Activated T-helper 1 cell treated with anti-CD3 and anti-CD28 coated beads, Interleukin-12 subunit alpha, Interleukin-12 subunit beta, Interleukin-2, Interleukin-4 antibody, amounts not matched to agents 30 ng/mL and 10 ng/mL and 1 ng/mL, durations not matched to agents 14 hours and 24 hours and 36 hours (primary cell): Measurements from ENCODE around the gene ZNF180. TPM values are rescaled to one million over a fixed set of nuclear protein-coding genes. Genes with fewer than 3 reads are reported as not detected.
"Not testable (repeated sequence)": the region's sequence is repeated elsewhere in the genome, so short reads cannot be mapped to it uniquely, and the experiment has no call there.

Experiments
- DNase-seq: peaks from one replicate; pipeline ENCODE4 v3.0.0; 2021; ENCODE audit warnings: low spot score
- H3K27ac Mint-ChIP-seq: one replicate; pipeline ENCODE4 v1.8.0; 2021; ENCODE audit warnings: mild to moderate bottlenecking, mixed read lengths
- H3K27me3 Mint-ChIP-seq: one replicate; pipeline ENCODE4 v1.8.0; 2022; ENCODE audit warnings: mild to moderate bottlenecking, moderate library complexity, mixed read lengths; ENCODE audit not compliant: insufficient read depth
- H3K36me3 Mint-ChIP-seq: one replicate; pipeline ENCODE4 v1.8.0; 2021; ENCODE audit warnings: low read depth, mixed read lengths
- H3K4me1 Mint-ChIP-seq: one replicate; pipeline ENCODE4 v1.8.0; 2021; ENCODE audit warnings: low read depth, mixed read lengths
- H3K4me3 Mint-ChIP-seq: one replicate; pipeline ENCODE4 v1.8.0; 2021; ENCODE audit warnings: mild to moderate bottlenecking, moderate library complexity, mixed read lengths
- H3K9me3 Mint-ChIP-seq: one replicate; pipeline ENCODE4 v1.8.0; 2021; ENCODE audit warnings: mixed read lengths
- intact Hi-C: fragments of 100-400 bp; cut with micrococcal nuclease; formaldehyde crosslinking; loops from one replicate; pipeline ENCODE4 v1.15.1; 2024
- total RNA-seq: library from RNA; stranded (reverse); gene quantifications from 2 replicates; pipeline ENCODE4 v1.2.3, GENCODE V29; 2022

Gene ZNF180
- total RNA-seq = 8.8 and 10.1 TPM in 2 replicates

- Mint-ChIP-seq H3K9me3 (peaks cover 73% of the 10 kb centered on the region), H3K4me3 (peak within 1 kb of the TSS; percentile 93), H3K4me1 (peaks cover 29% of the 10 kb centered on the region), H3K36me3 (peaks cover 49% of the 10 kb centered on the region), H3K27ac (peak within 1 kb of the TSS; percentile 86), H3K27me3 (no peaks in the 10 kb centered on the region)
- intact Hi-C loops = loop anchor here (1.0 to 10.0 kb wide), 11 partner anchors 99 to 903 kb away; partner anchors contain the start of genes IRGQ, ZNF155, ZNF222 and ZNF225
- DNase-seq = peak; percentile 92
These were observed at the start of gene ZNF180 for GRCh38 chr19:44499962-44500949. Gene ZNF180, minus strand, starts transcription at chr19:44500522. Its CDS starts 3,188 bp downstream, at chr19:44497334.

- H3K4me1 Mint-ChIP-seq = no peaks in the 10 kb centered on the region
- no peaks in the 10 kb centered on the region for H3K27me3 Mint-ChIP-seq
- no peak overlapping the region for H3K4me3 Mint-ChIP-seq
- H3K9me3 Mint-ChIP-seq = peaks cover 29% of the 10 kb centered on the region
- no peaks in the 10 kb centered on the region for H3K36me3 Mint-ChIP-seq
- no peak overlapping the region for H3K27ac Mint-ChIP-seq
- no peak for DNase-seq
- intact Hi-C loops = no loop called here
These were observed 49.2 kb upstream of the ZNF180 start for GRCh38 chr19:44549507-44549906.

DNA sequence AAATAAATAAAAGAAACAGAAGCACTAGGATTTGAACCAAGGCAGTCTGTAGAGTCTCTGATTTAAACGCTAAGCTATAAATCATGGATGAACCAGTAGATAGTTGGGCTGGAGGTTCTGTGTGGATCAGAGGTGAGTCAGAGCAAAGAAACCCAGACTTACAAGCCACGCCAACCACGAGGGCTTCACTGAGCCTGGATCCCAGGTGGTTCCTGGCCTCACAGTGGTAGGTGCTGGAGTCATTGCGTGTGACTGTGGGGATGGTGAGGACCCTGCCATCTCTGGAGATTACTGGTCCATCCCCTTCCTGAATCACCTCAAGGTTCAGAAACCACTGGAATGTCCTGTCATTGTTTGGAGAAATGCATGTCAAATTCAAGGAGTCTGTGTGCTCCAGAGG, 48.4 kb upstream of the ZNF180 start:
- Mint-ChIP-seq H3K4me3 (no peak overlapping the region), H3K27ac (no peak overlapping the region), H3K4me1 (no peaks in the 10 kb centered on the region), H3K36me3 (no peaks in the 10 kb centered on the region), H3K27me3 (no peaks in the 10 kb centered on the region), H3K9me3 (peaks cover 32% of the 10 kb centered on the region)
- intact Hi-C loops = no loop called here
- DNase-seq = no peak

DNA sequence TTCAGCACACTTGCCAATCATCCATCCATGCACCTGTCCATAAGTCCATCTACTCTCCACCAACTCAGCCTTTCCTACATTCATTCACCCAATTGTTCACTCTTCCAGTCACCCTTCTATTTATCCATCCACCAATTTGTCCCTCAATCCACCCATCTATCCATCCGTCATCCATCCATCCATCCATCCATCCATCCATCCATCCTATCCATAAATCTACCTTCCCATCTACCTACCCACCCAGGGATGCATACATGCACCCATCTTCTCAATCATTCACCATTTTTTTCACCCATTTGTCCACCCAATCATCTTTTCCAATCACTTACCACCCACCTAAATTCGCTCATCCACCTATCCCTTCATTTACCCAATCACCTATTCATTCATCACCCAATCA, 43.7 kb upstream of the ZNF180 start:
- H3K4me3 Mint-ChIP-seq = no peak overlapping the region
- H3K36me3 Mint-ChIP-seq = no peaks in the 10 kb centered on the region
- H3K4me1 Mint-ChIP-seq = no peaks in the 10 kb centered on the region
- peaks cover 53% of the 10 kb centered on the region for H3K9me3 Mint-ChIP-seq
- H3K27me3 Mint-ChIP-seq = no peaks in the 10 kb centered on the region
- no peak overlapping the region for H3K27ac Mint-ChIP-seq
- intact Hi-C loops = no loop called here
- DNase-seq = no peak

DNA sequence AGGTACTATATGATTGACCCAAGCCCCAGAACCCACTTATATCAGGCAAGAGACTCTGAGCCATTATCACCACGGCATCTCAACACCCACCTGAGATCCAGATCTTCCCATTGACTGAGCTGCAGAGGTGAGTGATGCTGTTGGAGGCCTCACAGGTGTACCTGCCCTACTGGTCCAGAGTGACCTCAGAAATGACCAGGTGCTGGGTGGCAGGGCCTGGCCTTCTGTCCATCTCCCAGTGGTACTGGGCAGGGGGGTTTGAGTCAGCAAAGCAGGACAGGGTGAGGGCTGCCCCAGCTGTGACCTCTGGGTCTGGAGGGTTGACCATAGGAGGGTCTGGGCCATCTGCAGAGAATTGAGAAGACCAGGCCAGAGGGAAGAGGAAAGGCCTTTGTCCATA, 42.3 kb upstream of the ZNF180 start:
- Mint-ChIP-seq H3K27me3 (no peaks in the 10 kb centered on the region), H3K27ac (no peak overlapping the region)

DNA sequence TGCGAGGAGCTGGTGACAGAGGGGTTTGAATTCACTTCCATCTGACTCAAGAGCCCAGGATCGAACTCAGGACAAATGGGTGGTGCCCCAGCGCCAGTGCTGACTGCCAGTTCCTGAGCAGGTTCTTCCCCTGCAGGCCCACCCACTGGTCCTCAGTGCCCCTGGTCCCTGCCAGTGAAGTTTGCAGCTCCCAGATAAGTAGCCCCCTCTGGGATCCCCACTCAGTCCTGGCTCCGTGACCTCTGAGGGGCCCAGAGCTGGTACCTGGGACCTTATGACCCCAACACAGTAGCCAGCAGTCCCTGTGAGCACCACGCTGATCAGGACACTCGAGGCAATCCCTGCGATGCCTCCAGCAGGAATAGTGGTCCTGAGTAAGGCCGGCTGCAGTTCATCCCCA, 40.4 kb upstream of the ZNF180 start:
- H3K4me1 Mint-ChIP-seq = no peaks in the 10 kb centered on the region
- no peak for DNase-seq

More for the DNA sequence above, 42.3 kb upstream of the ZNF180 start:
- Mint-ChIP-seq H3K4me1 (no peaks in the 10 kb centered on the region), H3K9me3 (peaks cover 50% of the 10 kb centered on the region), H3K36me3 (no peaks in the 10 kb centered on the region), H3K4me3 (no peak overlapping the region)
- DNase-seq = no peak
- intact Hi-C loops = no loop called here

GRCh38 chr19:44539991-44540390, 39.7 kb upstream of the ZNF180 start:
- Mint-ChIP-seq H3K4me3 (no peak overlapping the region), H3K27me3 (no peaks in the 10 kb centered on the region), H3K36me3 (no peaks in the 10 kb centered on the region), H3K27ac (no peak overlapping the region), H3K9me3 (peaks cover 68% of the 10 kb centered on the region), H3K4me1 (no peaks in the 10 kb centered on the region)
- intact Hi-C loops = no loop called here
- DNase-seq = no peak

More for the DNA sequence above, 40.4 kb upstream of the ZNF180 start:
- Mint-ChIP-seq H3K27ac (no peak overlapping the region), H3K27me3 (no peaks in the 10 kb centered on the region), H3K36me3 (no peaks in the 10 kb centered on the region), H3K9me3 (peaks cover 60% of the 10 kb centered on the region), H3K4me3 (no peak overlapping the region)
- intact Hi-C loops = no loop called here

DNA sequence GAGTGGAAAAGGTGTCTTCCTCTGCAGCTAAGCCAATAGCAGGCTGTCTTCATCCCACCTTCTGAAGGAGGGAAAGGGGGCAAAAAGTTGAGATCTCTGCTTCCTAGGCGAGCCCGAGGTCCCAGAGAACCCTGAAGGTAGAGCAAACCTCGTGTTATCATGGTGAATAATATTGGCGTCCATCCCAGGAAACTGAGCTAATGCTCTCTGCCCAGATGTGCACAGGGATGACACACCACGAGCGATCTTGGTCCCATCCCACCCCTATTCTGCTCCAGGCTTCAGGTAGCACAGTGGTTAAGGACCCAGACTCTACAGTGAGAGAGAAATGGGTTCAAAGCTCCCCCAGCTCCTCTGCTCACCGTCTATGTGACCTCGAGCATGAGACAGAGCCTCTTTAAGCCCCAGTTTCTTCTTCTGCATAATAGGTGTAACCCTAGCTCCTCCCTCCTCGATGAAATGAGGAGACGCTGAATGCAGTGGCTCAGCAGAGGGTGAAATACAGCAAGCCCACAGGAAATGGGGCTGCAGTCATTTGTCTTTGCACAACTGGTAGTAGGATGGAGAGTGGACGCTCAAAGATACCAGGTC, 39.0 kb upstream of the ZNF180 start:
- intact Hi-C loops = no loop called here
- no peak overlapping the region for H3K4me3 Mint-ChIP-seq
- H3K4me1 Mint-ChIP-seq = no peaks in the 10 kb centered on the region
- no peaks in the 10 kb centered on the region for H3K36me3 Mint-ChIP-seq
- H3K27me3 Mint-ChIP-seq = no peaks in the 10 kb centered on the region
- peaks cover 63% of the 10 kb centered on the region for H3K9me3 Mint-ChIP-seq
- no peak overlapping the region for H3K27ac Mint-ChIP-seq
- no peak for DNase-seq

GRCh38 chr19:44535361-44535760, 35.0 kb upstream of the ZNF180 start:
- H3K36me3 Mint-ChIP-seq, H3K4me1 Mint-ChIP-seq, DNase-seq, H3K27me3 Mint-ChIP-seq, H3K27ac Mint-ChIP-seq, intact Hi-C loops, H3K4me3 Mint-ChIP-seq: not testable (repeated sequence)
- peaks cover 49% of the 10 kb centered on the region for H3K9me3 Mint-ChIP-seq

GRCh38 chr19:44532819-44533218, 32.5 kb upstream of the ZNF180 start:
- no peak overlapping the region for H3K27ac Mint-ChIP-seq
- H3K4me3 Mint-ChIP-seq = no peak overlapping the region
- H3K4me1 Mint-ChIP-seq = no peaks in the 10 kb centered on the region
- H3K27me3 Mint-ChIP-seq = no peaks in the 10 kb centered on the region
- peaks cover 48% of the 10 kb centered on the region for H3K9me3 Mint-ChIP-seq
- intact Hi-C loops = no loop called here
- peaks cover 3% of the 10 kb centered on the region for H3K36me3 Mint-ChIP-seq
- DNase-seq = no peak

GRCh38 chr19:44530777-44531176, 30.5 kb upstream of the ZNF180 start:
- Mint-ChIP-seq H3K4me1 (no peaks in the 10 kb centered on the region), H3K36me3 (peaks cover 3% of the 10 kb centered on the region), H3K4me3 (no peak overlapping the region), H3K27me3 (no peaks in the 10 kb centered on the region), H3K9me3 (peaks cover 49% of the 10 kb centered on the region), H3K27ac (no peak overlapping the region)
- intact Hi-C loops = no loop called here
- DNase-seq = no peak

DNA sequence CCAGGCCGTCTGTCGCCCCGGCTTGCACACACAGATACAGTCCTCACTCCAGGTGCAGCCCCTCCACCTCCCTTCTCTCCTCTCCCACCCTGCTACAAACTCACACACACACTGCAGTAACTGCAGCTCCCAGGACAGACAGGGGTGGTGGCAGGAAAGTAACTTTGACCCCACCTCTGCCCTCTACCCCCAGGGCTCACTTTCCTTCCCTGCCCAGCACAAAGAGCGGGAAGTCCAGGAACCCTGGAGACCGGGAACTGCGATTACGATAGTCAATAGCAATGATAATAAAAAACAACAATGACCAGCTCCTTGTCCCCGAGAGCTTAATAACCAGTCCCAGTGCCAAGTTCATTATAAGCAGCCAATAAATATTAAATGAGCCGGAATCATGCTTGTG, 29.2 kb upstream of the ZNF180 start, which contains the start of gene CEACAM20:
TSS of gene CEACAM20 (minus strand) at position 140 of the 400 bp plus-strand sequence. CDS start 166 bp downstream, outside the sequence.
- H3K36me3 Mint-ChIP-seq = peaks cover 3% of the 10 kb centered on the region

GRCh38 chr19:44527554-44527953, 27.2 kb upstream of the ZNF180 start:
- no peaks in the 10 kb centered on the region for H3K4me1 Mint-ChIP-seq
- H3K36me3 Mint-ChIP-seq = peaks cover 3% of the 10 kb centered on the region
- intact Hi-C loops = no loop called here
- peaks cover 38% of the 10 kb centered on the region for H3K9me3 Mint-ChIP-seq
- H3K27me3 Mint-ChIP-seq = no peaks in the 10 kb centered on the region
- H3K27ac Mint-ChIP-seq = no peak overlapping the region
- no peak overlapping the region for H3K4me3 Mint-ChIP-seq
- DNase-seq = no peak

More for the DNA sequence above, 29.2 kb upstream of the ZNF180 start, which contains the start of gene CEACAM20:
- intact Hi-C loops = no loop called here
- no peak for DNase-seq
- no peaks in the 10 kb centered on the region for H3K4me1 Mint-ChIP-seq
- no peak within 1 kb of the TSS for H3K27ac Mint-ChIP-seq
- no peaks in the 10 kb centered on the region for H3K27me3 Mint-ChIP-seq
- H3K9me3 Mint-ChIP-seq = peaks cover 41% of the 10 kb centered on the region
- no peak within 1 kb of the TSS for H3K4me3 Mint-ChIP-seq
